ENCODE data around the gene RAB31.

Gene RAB31

DNA sequence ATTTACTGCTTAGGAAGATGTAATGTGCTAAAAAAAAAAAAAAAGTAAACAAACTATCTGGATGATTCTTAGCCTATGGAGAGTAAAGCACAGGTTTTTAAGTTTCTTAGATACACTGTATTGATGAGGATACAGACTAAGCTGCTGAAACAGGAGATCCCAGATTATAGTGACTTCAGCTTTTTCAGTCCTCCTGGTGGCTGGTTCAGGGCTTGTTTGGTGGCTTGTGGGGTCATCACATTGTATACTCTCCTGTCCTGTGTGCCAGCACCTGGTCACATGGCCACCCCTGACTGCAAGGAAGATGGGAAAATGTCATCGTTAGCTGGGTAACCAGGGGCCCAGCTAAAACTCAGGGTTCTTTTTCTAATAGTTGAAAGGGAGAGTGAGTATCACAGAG, 31.4 kb downstream of the RAB31 start:
- DNase-seq, result no peak

- DNase-seq, result no peak
Observed at GRCh38 chr18:9740071-9740470, 32.0 kb downstream of the RAB31 start.

DNA sequence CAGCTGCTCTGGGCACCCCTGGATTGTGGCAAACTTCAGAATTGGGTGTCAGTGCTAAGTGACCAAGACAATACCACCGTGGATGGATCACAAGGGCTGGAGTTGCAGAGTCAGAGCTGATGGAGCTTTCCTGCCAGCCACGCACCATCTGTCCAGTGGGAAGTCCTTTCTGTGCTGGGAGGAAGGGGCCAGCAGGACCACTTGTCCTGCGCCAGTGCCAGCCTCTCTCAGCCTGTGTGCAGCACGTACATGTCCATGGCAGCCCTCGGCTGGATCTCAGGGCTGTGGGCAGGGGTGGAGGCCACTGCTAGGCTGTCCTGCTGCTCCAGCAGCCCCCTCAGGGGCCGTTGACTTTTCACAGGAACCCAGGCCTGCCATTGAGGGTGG, 33.3 kb downstream of the RAB31 start:
- DNase-seq, result no peak

DNA sequence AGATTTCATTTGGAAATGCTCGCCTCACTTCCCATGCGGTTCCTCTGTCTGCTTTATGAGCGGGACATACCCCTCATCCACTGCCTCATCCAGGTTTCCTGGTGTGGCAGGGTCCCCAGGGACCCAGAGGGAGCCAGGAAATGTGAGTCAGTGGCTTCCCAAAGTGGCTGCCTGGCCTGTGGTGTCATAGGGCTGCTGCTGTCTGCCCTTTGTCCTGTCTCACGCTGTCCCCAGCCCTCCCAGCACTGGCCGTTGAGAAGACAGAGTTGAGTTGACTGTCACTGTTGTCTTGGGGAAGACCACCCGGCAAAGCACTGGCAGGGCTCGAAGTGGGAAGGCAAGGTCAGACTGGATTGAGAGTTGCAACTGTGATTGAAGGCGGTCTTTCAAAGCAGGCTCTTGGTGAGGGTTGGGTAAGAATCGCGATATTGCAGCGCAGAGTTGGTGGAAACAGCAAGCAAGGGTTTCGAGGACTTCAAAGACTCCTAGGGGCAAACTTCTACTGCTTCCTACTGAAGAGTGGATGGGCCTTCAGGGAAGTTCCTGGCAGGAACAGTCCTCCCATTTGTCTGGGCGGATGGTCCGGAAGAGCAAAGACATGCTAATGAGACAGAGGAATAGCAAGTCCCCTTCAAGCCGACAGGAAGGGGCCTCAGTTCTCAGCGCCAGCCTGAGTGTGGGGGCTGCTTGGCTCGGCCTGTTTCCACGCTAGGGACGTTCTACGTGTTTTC, 33.9 kb downstream of the RAB31 start:
- no peak for DNase-seq

DNA sequence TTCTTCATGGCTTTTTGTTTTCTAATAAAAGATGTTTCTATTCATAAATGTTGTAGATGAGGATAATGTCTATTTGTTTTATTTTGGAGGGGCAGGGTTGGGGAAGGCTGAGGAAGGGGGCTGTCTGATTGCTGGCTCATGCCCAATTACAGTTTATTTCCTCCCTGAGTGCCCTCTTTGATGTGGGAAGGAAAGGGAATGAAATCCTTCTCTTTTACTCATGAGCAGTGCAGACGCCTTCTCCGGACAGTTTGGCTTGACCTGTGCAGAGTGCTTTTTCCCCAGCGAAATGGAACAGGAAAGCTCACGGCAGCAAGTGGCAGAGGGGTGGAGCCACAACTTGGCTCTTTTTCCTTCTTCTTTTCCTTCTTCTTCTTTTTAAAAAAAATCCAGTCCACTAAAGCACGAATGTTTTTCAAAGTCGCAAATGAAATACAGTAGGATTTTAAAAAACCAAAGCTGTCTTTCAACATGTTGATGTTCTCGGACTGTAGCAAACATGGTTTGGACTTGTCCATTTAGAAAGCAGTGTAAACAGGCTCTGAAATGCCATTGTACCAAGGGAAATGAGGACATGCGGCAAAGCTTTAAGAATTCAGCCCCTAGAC, 34.5 kb downstream of the RAB31 start:
- no peak for DNase-seq

DNA sequence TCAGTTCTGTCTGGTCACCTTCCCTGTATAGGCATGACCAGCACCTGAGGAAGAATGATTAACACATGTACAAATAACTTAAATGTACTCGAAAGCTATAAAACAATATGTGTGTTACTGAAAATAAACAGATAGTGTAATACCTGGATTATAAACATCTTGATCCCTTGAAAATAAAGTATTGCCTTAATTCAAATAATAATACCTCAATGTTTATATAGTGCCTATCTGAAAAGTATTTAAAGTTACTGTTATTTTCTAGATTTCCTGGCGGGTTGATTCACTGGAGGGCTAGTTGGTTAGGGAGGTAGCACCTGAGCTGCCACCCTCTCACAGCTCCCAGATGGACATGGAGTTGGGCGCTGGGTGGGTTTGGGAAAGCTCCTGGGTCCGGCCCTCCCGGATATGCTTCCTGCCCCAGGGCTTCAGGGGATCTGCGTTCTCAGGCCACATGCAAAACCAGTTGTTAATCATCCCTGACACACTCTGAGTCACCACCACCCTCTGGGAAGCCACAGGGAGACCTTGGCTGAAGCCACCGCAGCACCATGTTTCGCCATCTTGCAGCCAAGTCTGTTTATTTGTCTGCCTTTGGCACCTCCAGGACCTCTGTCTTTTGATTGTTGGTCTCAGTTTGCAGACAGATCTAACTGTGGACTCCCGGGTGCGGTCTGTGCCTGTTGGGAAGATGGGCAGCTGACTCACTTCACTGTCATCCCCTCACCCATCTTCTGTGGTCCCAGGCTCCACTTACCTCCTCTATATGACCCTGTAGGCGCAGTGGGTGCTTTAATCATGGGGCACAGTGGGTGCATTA, 35.3 kb downstream of the RAB31 start:
- no peak for DNase-seq

DNA sequence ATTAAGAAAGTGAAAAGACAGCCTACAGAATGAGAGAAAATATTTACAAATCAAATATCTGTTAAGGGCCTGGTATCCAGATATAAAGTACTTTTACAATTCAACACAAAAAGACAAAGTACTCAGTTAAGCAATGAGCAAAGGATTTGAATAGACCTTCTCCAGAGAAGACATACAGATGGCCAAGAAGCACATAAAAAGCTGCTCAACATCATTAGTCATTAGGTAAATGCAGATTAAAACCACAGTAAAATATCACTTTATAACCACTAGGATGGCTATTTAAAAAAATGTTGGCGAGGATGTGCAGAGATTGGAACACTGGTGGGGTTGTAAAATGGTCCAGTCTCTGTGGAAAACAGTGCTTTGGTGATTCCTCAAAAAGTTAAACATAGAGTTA, 38.9 kb downstream of the RAB31 start:
- DNase-seq, result no peak

DNA sequence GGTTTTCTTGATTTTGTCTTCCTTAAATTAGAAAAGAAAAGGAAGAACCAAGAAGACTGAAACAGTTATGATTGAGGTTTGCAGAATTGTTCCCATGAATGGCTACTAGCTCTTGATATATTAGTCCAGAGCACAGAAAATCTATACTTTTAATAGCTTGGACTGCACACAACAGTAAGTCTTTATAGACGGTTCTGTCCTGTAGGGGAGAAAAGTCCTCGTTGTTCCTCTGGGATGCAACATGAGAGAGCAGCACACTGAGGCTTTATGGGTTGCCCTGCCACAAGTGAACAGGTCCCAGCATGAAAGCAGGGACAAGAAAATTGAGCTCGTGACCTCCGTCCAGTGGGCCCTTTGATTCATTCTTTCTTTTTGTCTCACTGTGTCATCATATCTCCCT, 41.5 kb downstream of the RAB31 start:
- DNase-seq, result no peak

DNA sequence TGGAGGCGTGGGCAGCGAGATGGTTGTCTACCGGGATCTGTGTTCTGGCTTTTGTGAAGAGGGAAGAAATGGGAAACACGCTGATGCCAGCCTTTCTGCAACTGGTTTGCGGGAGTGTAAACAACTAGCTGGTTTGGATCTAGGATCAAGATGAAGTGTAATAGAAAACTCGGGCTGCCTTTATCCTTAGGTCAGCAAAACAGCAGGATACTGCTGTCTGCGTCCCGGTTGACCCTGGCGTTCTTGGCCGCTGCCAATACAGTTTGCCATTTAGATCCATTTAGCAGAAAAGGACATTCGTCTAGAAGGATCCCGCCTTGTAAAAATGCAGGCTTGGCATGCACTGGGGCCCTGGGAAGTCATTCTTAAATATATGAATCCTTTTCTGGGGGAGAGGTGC, 42.0 kb downstream of the RAB31 start:
- no peak for DNase-seq

- no peak for DNase-seq
Observed at GRCh38 chr18:9750606-9751304, 42.7 kb downstream of the RAB31 start.

DNA sequence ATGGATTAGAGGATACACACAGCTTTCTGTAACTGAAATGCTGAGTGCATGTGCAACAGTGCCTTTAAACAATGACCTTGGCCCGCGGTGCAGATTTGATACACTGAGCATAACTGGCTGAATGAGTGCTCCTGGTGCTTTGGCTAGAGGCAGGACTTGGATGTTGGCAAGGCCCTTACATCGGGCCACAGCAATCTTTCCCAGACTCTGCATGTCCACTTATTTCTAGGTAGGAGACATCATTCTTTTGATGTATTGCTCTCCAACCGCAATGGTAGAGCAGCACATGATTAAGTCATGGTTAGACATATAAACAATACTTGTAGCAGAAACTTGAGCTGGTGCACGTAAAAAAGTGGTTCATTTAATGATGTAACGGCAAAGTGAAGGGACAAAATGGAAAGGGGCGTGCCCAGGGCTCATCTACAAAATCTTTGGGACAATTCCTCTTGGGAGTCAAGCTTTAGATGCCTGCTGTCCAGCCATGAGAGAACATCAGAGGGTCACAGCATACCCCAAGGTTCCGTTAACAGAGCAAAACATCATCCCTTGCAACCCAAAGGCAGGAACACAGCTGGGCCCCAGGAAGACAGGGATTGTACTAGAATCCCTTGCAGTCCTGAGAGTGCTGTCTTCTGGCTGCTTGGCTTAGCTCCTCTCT, 43.4 kb downstream of the RAB31 start:
- DNase-seq, result no peak

DNA sequence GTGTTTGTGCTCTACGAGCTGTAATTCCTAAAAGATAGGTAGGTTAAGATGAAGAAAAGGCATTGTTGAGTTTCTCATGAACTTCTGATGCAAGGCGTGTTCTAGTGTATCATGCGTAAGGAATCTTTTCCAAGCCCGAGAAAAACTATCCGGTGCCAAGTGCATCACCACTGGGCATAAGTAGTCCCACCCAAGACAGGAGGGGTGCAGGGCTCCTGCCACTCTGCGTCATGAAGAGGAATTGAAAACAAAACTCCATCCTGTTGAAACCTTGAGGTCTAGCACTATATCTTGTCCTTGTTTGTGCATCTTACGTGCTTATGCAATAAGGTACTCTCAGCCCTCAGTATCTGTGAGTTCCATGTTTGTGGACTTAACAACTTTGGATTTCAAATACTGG, 45.7 kb downstream of the RAB31 start:
- no peak for DNase-seq

DNA sequence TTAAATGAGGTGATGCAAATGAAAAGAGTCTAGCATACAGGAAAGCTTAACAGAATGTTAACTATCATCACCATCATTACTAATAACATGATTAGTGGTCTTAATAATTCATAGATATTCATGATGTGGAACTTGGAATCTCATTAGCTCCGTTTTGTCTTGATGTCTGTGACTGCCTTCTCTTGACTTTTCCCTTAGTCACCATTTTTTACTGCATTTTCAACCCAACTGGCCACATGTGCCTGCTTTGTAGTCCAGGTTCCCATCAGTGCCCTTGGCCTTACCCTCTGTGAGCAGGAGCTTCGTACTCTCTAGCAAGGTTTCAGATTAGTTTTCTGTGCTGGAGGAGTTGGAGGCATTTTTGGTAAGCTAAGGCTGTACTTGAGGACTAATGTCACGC, 47.0 kb downstream of the RAB31 start:
- no peak for DNase-seq

DNA sequence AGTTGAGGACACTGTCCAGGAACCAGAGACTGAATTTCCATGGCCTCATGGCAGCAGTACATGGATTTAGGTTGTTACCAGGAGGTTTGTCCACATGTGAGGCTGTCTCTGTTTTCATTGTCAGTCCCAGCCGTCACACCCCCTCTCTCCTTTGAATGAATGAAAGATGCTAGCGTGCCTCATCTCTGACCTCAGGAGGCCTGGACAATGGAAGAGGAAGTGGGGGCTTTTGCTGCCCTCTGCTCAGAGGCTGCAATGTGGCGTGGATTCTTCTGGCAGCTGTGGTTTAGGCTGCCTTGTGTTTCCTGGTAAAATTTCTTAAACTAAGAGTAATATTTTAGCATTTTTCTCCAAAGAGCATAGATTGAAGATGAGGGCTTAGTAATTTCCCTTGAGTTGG, 47.5 kb downstream of the RAB31 start:
- DNase-seq, result no peak

DNA sequence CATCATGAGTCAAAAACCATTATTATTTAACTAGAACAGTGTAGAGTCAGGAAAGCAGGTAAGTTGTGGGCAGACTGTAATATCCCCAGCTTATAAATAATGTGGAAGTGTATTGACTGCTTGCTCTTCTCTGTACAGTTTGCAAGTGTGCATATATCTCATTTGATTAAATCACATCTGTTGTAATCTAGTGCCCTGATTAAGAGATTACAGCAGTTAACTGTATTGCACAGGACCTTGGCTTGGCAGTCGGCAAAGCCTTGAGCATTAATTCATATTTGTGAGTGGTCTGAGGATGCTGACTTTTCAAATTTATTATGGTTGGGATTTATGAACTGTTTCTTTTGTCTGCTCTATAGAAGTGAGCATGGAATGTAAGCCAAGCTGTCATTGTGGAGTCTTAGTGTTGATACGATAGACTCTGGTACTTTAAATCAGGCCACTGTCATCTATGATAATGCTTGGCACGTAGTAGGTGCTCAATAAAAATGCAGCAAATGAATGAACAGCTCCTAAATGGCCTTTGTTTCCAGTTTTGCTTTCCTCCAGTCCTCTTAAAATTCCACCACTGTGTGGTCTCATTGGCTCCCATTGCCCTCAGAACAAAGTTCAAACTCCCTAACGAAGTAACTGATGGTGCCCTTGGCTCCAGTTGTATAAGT, 48.3 kb downstream of the RAB31 start:
- DNase-seq, result no peak

DNA sequence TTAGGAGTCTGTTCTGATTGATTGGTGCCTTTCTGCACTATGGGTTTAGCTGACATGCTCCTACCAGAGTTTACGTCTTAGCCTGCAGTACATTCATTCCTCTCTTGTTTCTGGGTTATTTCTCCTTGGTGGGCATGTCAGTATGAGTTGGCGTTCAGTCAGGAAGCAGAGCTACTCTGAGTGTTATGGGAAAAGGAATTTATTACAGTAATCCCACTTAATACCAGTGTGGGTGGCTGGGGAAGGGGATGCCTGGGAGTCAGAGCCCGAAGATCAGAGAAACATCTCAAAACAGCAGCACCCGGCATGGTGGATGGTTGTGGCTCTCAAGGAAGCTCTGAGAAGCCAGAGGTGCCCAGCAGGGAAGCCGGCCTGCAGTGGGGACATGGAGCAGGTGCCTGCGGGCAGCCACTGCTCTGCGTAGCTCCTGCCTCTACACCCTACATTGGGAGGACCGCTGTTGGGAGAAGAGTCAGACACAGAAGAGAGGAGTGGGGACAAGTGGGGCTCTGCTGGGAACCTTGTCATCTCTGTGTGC, 48.9 kb downstream of the RAB31 start:
- no peak for DNase-seq

DNA sequence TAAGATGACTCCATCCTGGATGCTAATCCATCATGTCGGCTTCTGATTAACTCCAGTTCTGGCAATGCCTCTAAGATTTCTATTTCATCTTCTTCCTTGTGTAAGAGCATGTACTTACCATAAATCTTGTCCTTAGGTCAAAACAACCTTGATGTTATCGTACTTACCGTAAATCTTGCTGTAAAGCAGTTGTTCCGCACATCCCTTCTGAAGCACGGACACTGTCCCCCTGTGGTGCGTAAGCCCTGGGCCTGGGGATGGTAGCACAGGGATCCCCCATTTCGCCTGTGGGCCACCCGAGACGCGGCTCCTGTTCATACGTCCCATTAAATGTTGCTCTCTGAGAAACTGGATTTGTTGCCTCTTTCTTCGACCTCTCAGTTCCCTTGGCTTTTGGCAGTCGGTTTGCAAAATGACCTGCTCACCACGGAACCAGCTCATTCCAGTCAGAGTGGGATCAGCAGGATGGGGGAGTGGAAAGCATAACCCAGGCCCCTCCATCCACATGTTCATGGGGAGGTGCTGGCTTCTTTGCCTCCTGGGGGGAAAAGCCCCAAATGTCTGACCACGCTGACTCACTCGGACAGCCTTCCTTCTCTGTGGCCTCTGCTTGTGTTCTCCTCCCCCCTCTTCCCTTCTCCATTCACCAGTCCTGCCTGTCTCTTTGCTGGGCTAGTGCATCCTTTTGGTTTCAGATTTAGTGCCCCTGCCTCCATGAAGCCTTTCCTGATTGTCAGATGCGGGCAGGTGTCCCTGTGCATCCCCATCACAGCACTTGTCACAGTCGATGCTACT, 49.9 kb downstream of the RAB31 start:
- no peak for DNase-seq

GRCh38 chr18:9758624-9759075, 50.5 kb downstream of the RAB31 start:
- DNase-seq, result no peak

- DNase-seq, result no peak
Observed at GRCh38 chr18:9760641-9761040, 52.5 kb downstream of the RAB31 start.

GRCh38 chr18:9762526-9762925, 54.4 kb downstream of the RAB31 start:
- DNase-seq, result no peak

DNA sequence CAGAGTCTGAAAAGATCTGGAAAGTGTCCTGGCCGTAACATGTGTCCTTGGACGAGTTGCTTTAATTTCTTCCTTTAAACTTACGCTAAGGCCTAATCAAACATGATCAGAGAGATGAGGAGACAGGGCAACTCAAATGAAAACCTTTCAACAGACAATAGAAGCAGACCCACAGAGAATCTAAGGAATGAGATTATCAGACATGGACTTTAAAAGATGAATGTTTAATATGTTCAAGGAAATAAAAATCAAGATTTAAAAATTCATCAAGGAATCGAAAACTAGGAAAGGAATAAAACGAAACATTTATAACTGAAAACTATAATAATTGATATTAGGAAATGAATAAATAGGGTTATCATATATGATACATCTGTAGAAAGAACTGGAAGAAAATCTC, 55.1 kb downstream of the RAB31 start:
- no peak for DNase-seq

Data from activated CD4-positive, alpha-beta T cell treated with anti-CD3 and anti-CD28 coated beads, Interleukin-2, amount 50 U/mL, for 4 hours (primary cell).